KG1 (cell line): ENCODE data around the gene LRP1.
"Not testable (repeated sequence)": the region's sequence is repeated elsewhere in the genome, so short reads cannot be mapped to it uniquely, and the experiment has no call there.

Experiments
- DNase-seq: peaks from one replicate; lab custom pipeline; 2025; lab: John Stamatoyannopoulos, UW

The LRP1 gene

DNA sequence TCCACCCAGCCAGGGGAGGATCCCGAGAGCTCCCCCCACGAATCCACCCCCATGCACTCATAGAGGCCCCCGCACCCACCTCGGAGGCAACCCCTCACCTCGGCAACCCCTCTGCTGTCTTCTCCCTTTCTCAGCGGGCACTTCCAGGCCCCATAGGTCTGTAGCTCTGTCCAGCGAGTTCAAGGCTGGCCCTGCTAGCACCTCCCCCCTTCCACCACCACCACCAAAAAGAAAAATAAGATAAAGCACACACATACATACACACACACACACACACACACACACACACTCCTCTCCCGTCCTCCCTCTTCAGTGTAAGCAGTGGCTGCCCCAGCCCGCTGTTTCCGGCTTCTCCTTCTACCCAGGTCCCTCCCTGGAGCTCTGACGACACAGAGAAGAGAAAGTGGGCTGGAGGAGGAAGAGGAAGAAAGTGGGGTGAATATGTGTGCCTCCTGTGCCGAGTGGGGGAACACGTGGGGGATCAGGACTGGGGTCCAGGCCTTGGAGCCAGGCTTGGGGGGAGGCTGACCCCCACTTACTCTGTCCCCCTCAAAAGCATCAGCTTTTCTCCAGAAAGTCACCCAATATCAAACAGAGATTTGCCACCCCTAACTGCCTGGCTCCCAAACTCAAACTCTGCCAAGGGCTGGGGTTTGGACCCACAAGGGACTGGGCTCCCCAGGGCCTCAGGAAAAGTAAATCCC is 17.1 kb upstream of the LRP1 start, which contains the start of gene STAT6:
Gene STAT6, minus strand, starts transcription at position 332 of the 704 bp plus-strand sequence. CDS start 3,084 bp downstream, outside the sequence.
- DNase-seq: peak; percentile 31

DNA sequence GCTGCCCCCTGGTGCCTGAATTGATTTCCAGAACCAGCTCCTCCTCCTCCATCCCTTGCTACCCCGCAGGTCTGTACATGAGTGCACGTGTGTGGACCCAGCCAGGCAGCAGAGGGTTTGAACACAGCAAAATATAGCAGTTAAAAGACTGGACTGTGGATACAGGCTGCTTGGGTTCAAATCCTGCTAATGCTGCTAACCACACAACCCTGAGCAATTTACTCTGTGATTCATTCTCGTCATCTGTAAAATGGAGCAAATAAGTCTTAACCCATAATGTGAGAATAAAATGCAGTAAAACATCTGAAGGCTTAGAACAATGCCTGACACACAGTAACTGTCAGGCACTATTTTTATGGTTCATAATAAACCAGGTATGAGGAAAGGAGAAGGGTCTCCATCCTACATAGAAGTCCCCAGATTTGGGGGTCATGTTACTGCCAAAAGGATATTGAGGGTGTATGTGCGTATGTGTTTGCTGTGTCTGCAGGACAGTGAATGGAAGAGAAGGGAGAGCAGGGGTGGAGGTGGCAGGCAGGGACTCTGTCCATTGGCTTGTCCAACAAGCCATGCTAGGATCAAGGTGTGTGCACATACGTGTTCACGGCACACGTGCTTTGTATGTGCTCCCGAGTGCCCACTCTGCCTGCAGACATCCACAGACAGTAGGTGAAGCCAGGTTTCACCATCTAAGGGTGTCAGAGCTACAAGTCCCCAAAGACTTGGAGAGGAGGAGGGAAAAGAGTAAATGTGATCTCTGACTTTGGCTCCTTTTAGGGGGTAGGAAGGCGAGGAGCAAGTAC is 15.6 kb upstream of the LRP1 start:
- peak; percentile 22 for DNase-seq

DNA sequence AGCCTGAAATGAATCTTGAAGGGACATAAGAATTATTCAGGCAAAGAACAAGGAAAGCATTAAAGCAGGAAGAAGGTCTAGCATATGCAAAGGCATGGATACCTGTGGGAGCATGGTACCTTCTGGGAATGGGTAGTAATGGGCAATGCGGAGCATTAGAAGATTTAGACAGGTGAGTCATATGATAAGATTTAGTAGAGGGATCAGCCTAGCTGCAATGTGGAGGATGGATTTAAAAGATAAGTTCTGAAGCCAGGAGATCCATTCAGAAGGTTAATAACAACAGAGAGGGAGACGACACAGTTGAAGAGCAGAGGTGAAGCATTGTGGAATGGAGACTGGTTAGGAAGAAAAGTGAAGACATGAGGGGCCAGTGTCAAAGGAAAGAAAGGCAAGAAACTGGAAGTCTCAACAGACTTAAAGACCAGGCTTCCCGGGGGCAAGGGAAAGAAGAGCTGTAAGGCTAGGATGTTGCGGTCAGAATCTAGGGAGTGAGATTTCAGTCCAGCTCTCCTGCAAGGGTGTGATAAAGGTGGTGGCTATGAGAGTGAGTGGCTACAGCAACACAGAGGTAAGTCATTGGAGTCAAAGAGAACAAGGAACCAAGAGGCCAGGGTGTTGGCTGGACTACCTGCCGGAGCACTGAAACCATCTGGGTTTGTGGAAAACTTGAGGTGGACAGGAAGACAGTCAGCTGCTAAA is 11.6 kb upstream of the LRP1 start:
- no peak for DNase-seq

DNA sequence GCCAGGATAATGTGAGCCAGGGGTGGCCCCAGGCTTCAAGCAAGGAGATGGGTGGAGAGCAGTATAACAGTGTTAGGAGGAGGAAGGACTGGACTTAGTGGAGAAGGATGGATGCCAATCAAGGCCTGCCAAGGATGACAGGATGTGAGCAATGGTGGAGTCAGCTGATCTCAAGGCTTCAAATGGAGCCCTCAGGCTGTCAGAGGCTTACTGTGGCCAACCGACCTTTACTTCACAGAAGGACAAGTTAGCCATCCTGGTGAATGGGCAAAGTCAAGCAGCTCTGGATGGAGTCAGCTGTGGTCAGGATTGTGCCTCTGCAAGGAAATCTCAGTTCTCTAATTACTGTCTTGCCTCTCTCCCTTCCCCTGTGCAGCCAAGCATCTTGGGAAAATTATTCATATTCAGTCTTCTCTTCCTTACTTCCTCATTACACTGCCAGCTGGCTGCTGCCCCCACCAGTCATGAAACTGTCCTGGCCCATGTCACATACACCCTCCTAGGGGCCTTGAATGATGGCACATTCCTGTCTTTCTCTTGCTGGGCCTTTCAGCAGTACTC is 9.5 kb upstream of the LRP1 start:
- no peak for DNase-seq

DNA sequence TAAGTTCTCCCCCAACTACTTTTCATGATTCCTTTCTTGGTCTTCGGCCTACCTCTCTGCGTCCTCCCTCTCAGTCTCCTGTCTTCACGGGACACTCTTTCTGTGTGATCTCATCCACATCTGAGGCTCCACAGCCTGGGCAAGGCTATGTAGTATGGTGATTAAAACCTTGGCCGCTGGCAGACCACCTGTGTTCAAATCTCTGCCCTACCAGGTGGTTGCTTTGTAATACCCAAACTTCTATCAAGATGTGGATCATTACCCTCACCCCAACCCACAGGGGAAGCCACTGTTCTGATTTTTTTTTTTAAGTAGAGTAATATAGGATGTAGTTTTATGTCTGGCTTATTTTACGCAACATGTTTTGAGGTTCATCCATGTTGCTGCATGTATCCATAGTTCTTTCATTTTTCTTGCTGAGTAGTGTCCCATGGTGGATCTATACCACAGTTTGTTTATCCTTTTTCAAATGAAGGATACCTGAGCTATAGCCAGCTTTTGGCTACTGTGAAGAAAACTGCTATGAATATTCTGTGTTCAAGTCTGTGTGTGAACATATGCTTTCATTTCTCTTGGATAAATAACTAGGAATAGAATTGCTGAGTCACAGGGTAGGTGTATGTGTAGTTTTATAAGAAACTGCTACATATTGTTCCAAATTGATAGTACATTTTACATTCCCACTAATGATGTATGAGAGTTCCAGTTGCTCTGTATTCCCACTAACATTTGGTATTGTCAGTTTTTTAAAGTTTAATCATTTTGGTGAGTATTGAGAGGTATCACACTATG is 8.8 kb upstream of the LRP1 start:
- no peak for DNase-seq

DNA sequence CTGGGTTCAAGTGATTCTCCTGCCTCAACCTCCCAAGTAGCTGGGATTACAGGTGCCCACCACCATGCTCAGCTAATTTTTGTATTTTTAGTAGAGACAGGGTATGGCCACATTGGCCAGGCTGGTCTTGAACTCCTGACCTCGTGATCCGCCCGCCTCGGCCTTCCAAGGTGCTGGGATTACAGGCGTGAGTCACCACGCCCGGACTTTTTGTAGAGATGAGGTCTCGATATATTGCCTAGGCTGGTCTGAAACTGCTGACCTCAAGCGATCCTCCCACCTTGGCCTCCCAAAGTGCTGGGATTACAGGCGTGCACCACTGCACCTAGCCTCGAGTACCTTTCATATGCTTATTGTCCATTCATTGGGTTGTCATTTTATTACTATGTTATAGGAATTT is 7.6 kb upstream of the LRP1 start:
- not testable (repeated sequence) for DNase-seq

DNA sequence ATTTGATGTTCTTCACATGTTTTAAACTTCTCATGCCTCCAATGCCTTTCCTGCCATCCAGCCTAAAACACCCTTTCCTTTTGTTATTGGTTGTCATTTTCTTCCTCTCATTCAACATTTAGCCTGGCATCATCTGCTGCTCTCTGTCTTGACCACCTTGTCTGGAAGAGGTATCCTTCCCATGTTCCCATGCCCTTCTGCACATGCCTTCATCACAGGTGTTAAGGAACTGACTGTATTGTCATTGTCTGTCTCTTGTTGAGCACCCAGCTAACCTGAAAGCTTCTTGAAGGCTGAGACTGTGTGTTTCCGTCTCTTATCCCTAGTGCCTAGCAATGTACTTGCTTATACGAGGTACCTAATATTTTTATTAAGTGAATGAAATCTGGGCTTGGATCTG is 4.5 kb upstream of the LRP1 start:
- no peak for DNase-seq

DNA sequence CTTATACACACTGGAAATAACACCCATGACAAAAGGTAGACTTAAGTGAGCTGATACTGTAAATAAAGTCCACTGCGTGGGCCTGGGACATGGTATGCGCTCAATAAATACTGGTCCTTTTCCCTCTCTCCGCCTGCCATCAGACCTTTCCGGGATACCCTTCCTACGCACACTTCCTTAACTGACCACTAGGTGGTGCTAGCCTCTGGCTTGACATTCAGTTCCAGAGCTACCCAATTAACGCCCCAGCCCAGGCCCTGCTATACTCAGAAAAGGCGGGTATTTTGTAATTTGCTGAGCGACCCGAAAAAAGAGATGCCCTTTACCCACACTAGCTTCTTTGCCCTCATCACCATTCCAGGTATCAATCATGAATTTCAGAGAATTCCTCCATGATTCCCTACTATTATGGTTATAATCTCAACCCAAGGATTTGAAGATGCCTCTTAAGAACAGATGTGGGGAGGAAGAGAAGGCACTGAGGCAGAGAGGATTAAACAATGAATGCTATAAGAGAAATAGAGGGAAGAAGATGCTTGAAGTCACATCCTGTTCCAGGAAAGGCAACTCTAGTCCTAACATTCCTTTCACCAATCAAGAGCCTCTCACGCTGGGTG is 3.9 kb upstream of the LRP1 start:
- DNase-seq: no peak

DNA sequence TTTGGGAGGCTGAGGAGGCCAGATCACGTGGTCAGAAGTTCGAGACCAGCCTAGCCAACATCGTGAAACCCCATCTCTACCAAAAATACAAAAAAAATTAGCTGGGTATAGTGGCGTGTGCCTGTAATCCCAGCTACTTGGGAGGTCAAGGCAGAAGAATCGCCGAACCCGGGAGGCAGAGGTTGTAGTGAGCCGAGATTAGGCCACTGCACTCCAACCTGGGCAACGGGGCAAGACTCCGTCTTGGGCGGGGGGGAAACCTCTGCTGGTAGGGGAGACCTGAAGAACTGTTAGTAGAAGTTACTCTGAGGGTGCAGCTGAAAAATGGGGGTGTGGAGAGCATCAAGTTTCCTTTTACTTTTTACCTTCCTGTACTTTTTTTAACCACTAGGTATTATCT is 2.2 kb upstream of the LRP1 start:
- DNase-seq: no peak

DNA sequence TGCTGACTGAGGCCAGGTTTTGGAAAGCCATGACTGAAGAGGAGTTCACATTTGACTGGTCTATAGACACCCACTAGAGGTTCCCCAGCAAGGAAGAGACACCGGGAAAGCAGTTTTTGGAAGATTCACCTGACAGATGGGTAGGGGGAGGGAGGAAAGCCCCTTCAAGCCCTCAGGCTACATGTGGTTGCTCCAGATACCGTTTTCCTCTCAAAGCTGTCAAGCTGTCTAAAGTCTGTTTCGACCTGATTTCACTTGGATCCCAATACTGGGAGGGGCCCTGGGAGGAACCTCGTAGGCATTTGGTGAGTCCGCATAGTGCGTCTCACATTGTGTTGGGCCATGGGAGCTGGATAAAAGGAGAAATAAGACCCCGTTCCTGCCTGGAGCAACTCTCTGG is 1.7 kb upstream of the LRP1 start:
- DNase-seq: no peak

DNA sequence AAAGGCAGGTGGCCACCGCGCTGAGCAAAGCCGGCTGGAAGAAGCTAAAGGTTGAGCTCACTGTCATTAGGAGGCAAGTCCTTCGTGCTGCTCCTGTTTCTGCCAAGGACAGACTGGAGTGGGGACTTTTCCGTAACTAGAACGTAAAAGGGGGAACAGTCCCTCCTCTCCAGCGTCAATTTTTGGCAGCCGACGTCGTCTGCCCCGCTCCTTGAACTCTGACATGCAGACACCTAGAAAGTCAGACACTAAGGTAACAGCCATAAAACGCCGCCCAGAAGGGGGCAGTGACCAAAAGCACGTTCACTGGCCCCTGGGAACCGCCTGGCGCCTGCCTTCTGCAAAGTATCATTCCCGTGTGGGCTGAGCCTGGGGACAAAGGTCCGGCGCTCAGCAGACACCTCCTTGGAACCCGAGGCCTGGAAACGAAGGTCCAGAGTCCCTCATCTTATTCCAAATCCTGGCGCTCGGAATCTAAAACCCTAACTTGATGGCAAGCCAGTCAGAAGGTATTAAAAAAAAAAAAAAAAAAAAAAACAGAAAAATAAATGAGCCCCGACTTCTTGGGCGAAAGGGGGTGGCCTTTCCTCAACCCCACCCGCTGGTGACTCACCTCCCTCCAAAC is 1.1 kb upstream of the LRP1 start:
- no peak for DNase-seq

DNA sequence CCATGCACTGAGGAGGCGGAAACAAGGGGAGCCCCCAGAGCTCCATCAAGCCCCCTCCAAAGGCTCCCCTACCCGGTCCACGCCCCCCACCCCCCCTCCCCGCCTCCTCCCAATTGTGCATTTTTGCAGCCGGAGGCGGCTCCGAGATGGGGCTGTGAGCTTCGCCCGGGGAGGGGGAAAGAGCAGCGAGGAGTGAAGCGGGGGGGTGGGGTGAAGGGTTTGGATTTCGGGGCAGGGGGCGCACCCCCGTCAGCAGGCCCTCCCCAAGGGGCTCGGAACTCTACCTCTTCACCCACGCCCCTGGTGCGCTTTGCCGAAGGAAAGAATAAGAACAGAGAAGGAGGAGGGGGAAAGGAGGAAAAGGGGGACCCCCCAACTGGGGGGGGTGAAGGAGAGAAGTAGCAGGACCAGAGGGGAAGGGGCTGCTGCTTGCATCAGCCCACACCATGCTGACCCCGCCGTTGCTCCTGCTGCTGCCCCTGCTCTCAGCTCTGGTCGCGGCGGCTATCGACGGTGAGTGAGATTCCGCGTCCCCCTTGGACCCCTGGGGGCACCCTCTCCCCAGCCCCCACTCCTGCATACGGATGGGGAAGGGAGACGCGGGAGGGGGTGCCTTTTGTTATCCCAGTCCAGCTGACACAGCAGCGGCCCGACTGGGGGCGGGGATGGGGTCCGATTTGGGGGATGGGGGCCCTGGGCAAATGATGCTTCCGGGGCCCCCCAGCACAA is 400 bp downstream of the LRP1 start:
- no peak for DNase-seq

DNA sequence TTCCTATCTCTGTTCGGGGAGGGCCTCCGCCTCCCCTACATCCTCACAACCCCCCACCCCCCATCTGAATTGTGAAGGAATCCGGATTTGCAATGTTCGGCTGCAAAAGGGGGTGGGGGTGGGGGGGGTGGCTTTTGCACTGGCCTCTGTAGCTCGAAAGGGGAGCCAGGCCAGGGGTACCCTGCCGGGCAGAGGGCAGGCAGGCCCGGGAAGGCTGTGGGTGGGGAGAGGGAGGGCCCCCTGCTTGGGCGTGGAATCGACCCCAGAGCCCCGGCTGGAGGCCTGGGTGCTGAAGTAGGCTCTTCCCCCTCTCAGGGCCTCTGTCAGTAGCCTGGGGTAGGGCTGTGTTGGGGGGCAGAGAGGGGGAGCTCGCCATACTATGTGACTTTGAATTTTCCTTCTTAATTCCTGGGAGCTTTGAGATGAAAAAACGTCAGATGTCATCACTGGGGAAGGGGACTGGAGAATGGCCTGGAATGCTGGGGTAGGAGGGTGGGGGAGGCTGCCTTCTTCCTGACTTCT is 1.1 kb downstream of the LRP1 start:
- no peak for DNase-seq

DNA sequence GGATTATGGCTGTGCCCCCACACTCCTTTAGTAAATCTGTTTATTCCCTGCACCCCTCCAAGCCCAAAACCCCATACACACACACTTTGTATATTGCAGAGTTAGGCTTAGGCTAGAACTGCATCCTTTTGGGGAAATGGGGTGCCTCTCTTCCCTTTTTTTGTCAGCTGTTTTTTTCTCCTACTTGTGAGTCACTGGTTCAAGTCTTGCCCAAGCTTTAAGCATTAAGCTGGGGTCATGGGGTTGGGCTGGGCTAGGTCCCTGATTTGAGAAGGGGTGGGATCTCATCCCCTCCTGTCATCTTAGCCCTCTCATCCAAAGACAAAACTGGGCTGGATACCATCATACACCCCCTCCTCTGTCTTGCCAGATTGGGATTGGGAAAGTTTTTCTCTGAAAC is 1.6 kb downstream of the LRP1 start:
- no peak for DNase-seq

DNA sequence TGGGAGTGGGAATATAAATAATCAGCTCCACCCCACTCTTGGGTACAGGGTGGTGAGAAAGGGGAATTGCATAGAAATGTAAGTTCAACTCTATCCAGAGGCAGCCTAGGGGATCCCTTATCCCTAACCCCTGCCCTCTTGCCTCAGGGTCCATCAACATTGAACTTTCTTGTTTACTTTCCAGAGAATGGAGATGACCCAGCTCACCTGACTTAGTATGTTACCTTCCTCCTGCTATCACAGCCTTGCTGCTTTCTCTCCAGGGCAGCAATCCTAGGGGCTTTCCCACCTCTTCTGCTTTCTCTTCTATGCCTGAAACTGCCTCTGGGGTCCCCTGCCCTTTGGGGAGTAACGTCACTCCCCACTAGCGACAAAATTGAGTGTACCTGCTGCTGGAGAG is 2.7 kb downstream of the LRP1 start:
- no peak for DNase-seq

DNA sequence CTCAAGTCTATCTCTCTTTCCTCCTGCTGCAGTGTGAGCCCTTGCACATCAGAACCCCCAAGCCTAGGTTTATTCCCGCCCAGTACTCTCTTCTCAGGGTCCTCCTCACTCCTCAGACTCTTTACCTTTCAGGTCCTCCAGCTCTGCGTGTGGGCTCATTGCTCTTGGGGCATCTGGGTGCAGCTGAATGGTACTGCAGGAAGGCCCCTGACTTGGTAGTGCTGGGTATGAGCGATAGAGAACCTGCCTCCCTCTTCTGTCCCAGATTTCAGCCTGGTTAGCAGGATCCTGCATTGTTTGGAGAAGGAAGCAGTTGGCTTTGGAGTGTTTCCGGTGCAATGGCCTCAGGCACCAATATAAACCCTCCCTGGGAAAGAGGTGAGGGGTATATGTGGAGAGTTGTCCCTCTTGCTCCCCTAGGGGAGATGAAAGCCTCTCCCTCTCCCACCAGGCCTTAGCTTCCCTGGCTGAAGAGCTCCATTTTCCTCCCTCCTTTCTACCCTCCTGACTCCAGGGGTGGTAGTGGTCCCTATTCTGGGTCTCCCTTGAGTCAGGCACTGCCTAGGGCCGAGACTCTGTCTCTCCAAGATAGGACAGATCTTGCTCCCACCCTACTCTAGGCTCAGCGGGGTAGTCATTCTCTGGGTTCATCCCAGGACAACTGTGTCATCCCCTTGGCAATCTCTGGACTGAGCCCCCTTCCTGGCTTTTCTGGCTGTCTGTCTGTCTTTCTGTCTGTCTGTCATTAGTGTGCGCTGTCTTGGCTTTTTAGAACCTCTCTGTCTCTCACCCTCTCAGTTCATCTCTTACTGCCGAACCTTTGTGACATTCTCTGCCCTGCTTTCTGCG is 3.8 kb downstream of the LRP1 start:
- no peak for DNase-seq

DNA sequence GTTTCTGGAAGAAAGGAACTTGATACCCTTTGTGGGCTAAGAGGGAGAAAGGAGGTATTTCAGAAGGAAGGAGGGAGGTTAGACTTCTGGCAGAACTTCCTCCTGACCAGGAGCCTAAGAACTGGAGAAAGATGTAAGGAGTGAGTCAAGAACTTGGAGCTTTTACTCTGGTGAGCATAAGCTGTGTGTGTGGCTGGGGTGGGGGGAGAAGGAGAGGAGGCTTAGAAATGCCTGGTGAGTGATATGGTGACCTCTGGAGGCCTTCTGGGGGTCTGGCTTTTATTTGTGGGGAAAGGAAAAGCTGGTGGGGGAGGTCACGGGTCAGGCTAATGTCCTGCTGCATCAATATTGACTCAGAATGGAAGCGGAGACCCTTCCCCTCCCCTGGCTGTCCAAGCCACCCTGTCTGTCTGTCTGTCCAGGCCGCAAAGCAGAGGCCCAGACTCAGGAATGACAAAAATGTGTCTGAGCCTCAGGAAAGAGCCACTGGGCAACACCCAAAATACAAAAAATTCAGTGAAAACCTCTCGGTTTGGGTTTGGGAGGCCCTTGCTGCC is 4.8 kb downstream of the LRP1 start:
- no peak for DNase-seq

DNA sequence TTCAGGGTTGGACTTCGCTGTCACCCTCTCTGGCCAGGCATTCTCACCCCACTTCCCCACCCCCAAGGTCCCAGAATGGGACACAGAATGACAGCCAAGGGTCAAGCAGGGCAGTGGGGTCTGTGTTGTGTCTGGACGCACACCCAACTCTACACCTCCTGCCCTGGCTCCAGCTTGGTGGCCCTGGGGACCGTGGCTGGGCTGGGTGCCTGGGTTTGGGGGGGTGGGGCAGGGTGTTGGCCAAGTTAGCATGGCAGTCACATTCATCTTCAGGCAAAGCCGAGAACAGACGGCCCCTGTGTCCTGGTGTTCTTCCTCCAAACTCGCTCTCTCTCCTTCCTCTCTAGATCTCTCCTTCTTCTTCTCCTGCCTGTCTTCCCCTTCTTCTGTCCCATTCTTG is 5.6 kb downstream of the LRP1 start:
- DNase-seq: no peak

DNA sequence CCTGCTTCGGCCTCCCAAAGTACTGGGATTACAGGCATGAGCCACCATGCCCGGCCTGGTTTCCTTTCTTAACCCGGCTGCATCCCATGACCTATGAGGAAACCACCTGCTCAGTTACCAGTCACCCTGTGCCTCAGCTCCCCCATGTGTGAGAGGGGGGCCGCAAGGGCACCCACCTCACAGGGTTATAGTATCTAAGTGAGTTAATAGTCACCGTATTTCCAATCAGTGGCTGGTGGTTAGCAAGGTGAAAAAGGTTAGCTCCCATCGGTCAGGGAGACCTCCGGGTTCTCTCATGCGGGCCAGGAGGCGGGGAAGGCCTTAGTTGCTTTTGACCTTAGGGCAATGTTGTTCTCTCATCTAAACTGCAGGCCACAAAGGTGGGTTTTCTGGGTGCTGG is 6.7 kb downstream of the LRP1 start:
- DNase-seq: no peak
